Left renal pelvis (tissue), 4 donors: ENCODE measurements around the gene SLC25A12. TPM values are rescaled to one million over a fixed set of nuclear protein-coding genes. Genes with fewer than 3 reads are reported as not detected.
"Not testable (repeated sequence)": the region's sequence is repeated elsewhere in the genome, so short reads cannot be mapped to it uniquely, and the experiment has no call there.

Source experiments
- DNase-seq, 4 donors: peaks; one replicate each; pipeline ENCODE4 v3.0.0-alpha.2; 2013; ENCODE audit warnings: low read depth in 4 of 4, low spot score in 3 of 4
- polyA plus RNA-seq, 4 donors: library from polyadenylated mRNA; unstranded; fragments of 120-200 nt; gene quantifications; one replicate each; pipeline ENCODE4 v1.2.1, GENCODE V29; 2013; ENCODE audit not compliant: insufficient read length in 4 of 4

The SLC25A12 gene
- polyA plus RNA-seq, 4 donors = 22.4 to 28.9 (median 26.6) TPM

DNA sequence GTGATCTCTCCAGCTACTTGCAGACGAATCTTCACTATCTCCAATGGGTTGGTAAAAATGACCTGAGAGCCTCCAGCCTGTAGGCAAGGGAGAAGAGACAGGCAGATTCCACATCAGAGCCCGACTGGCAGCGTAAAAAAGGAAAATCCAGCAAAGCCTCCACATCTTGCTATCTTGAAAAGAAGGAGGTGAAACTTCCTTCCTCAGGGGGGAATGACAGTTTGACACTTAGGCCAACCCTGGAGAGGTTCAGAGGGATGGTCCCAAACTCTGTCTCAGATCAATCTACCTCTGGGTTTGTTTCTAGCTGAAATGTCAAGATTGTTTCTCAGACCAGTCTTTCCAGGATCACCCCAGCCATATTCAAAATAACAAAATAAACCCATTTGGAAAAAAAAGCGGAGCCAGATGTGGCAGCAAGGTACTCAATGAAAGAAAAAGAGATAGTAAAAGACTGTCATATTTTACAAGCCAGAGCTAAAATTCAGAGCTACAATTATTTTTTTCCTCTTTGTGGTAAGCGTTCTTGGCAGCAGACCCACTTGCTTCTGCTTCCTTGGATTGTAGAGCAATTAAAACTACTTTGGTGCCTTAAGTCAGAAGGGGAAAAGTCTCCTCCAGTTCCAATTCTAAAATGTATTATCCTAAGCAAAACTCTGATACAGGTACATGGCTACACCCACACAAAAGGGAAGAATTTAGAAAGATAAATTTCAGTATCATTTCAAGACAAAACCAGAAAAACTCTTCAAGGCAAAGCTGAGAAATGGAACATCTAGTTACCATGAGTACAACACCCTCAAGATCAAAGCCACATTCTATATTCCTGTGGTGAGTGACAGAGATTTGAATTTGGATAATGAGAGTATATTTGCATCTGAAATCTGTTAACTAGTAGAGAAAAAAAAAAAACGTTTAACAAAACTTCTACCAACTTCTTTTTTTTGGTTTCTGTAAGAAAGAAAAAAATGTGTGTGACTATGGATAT, 100.1 kb downstream of the SLC25A12 start:
- DNase-seq = no peak

- DNase-seq = no peak
Observed at GRCh38 chr2:171792886-171793580, 101.0 kb downstream of the SLC25A12 start.

DNA sequence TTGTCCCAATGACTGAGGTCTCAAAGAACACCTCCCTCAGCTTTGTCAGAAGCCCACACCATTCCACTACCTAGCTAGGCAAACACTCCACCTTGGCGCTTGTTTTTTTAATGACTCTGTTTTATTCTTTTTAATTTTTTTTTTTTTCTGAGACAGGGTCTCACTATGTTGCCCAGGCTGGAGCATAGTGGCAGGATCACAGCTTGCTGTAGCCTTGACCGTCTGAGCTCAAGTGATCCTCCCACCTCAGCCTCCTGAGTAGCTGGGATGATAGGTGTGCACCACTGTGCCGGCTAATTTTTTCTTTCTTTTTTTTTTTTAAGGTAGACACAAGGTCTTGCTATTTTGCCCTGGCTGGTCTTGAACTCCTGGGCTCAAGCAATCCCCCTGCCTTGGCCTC, 101.9 kb downstream of the SLC25A12 start:
- DNase-seq = no peak

DNA sequence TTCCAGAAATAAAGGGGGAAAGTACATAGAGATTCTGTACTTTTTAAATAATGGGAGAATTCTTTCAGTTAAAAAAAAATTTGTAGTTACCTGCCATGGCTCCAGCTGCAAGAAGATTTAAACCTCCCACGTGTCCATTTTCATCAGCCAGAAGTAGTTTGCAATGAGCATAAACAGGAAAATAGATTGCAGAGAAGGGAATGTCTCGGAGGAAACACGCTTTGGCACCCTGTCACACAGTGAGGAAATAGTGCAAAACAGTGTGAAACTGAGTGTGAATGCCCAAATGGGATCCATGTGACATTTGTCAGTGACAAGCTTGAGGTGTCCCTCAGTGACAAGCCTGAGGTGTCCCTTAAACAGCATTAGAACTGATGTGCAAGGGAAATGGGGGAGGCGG, 102.7 kb downstream of the SLC25A12 start:
- DNase-seq = no peak

GRCh38 chr2:171789956-171790355, 104.1 kb downstream of the SLC25A12 start:
- no peak for DNase-seq

- DNase-seq = no peak
Observed at GRCh38 chr2:171788316-171788993, 105.6 kb downstream of the SLC25A12 start.

- DNase-seq = no peak
Observed at GRCh38 chr2:171787333-171788072, 106.5 kb downstream of the SLC25A12 start.

GRCh38 chr2:171785450-171785849, 108.6 kb downstream of the SLC25A12 start:
- DNase-seq = no peak

GRCh38 chr2:171778515-171778914, 115.5 kb downstream of the SLC25A12 start:
- no peak for DNase-seq

DNA sequence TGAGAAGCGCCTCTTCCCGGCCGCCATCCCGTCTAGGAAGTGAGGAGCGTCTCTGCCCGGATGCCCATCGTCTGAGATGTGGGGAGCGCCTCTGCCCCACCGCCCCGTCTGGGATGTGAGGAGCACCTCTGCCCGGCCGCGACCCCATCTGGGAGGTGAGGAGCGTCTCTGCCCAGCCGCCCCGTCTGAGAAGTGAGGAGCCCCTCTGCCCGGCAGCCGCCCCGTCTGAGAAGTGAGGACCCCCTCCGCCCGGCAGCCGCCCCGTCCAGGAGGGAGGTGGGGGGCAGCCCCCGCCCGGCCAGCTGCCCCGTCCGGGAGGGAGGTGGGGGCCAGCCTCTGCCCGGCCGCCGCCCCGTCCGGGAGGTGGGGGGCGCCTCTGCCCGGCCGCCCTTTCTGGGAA, 119.5 kb downstream of the SLC25A12 start:
- not testable (repeated sequence) for DNase-seq

GRCh38 chr2:171772373-171772772, 121.7 kb downstream of the SLC25A12 start:
- no peak for DNase-seq

GRCh38 chr2:171771463-171771862, 122.6 kb downstream of the SLC25A12 start:
- no peak for DNase-seq

GRCh38 chr2:171763602-171764001, 130.4 kb downstream of the SLC25A12 start:
- DNase-seq = no peak

- DNase-seq = no peak
Observed at GRCh38 chr2:171762879-171763573, 131.0 kb downstream of the SLC25A12 start.

- not testable (repeated sequence) for DNase-seq
Observed at GRCh38 chr2:171761176-171761575, 132.9 kb downstream of the SLC25A12 start.

GRCh38 chr2:171758762-171759161, 135.3 kb downstream of the SLC25A12 start:
- not testable (repeated sequence) for DNase-seq

- DNase-seq = no peak
Observed at GRCh38 chr2:171754254-171754939, 139.6 kb downstream of the SLC25A12 start.

- no peak for DNase-seq
Observed at GRCh38 chr2:171747371-171747770, 146.7 kb downstream of the SLC25A12 start.

GRCh38 chr2:171745806-171746205, 148.2 kb downstream of the SLC25A12 start:
- DNase-seq = no peak
